Keratinocyte (primary cell): Measurements from ENCODE around the gene ERBB4. TPM values are rescaled to one million over a fixed set of nuclear protein-coding genes. Genes with fewer than 3 reads are reported as not detected.

Experiments
- DNase-seq: peaks from one replicate; pipeline ENCODE4 v3.0.0-alpha.2; 2011; ENCODE audit warnings: low read depth, missing footprints, low spot score
- FAIRE-seq: peaks from 2 replicates; lab custom pipeline; 2011; peaks lifted over from hg19 to GRCh38; lab: Jason Lieb, UNC
- H2AFZ ChIP-seq: 2 replicates; pipeline ENCODE4 v1.6.0; 2012; ENCODE audit warnings: low read length, control low read depth, inconsistent platforms; ENCODE audit not compliant: control insufficient read depth
- H3K27ac ChIP-seq: 2 replicates; pipeline ENCODE4 v1.5.1; 2011; ENCODE audit warnings: low read length; ENCODE audit not compliant: control insufficient read depth, insufficient read depth
- H3K27me3 ChIP-seq: 3 replicates; pipeline ENCODE4 v1.6.0; 2011; ENCODE audit warnings: low read length; ENCODE audit not compliant: control insufficient read depth, insufficient read depth; ENCODE audit errors: extremely low read depth
- H3K36me3 ChIP-seq, 2 experiments: 2 replicates in 1 of 2; 3 replicates in 1 of 2; pipeline ENCODE4 v1.5.1; 2011; ENCODE audit warnings: low read length in 2 of 2, mild to moderate bottlenecking in 1 of 2; ENCODE audit not compliant: control insufficient read depth in 2 of 2, insufficient read depth in 2 of 2; ENCODE audit errors: extremely low read depth in 1 of 2
- H3K4me1 ChIP-seq: 3 replicates; pipeline ENCODE4 v1.5.1; 2011; ENCODE audit warnings: low read length; ENCODE audit not compliant: control insufficient read depth, insufficient read depth; ENCODE audit errors: extremely low read depth
- H3K4me2 ChIP-seq: 3 replicates; pipeline ENCODE4 v1.6.0; 2011; ENCODE audit warnings: low read depth, low read length; ENCODE audit not compliant: control insufficient read depth, insufficient read depth; ENCODE audit errors: extremely low read depth
- H3K4me3 ChIP-seq, 3 experiments: fragments of 200-600 bp in 1 of 3; sonication (generic) in 1 of 3; 2 replicates in 2 of 3; 3 replicates in 1 of 3; pipeline ENCODE4 v1.5.1; 2011 to 2016; ENCODE audit warnings: low read length in 3 of 3, mild to moderate bottlenecking in 3 of 3, control low read depth in 2 of 3, inconsistent platforms in 1 of 3, low read depth in 1 of 3, mixed read lengths in 1 of 3, mixed run types in 1 of 3, moderate library complexity in 1 of 3; ENCODE audit not compliant: control insufficient read depth in 2 of 3, insufficient read depth in 2 of 3; ENCODE audit errors: extremely low read depth in 1 of 3
- H3K79me2 ChIP-seq: 2 replicates; pipeline ENCODE4 v1.6.0; 2012; ENCODE audit warnings: low read length; ENCODE audit not compliant: control insufficient read depth, insufficient read depth
- H3K9ac ChIP-seq: 3 replicates; pipeline ENCODE4 v1.6.0; 2011; ENCODE audit warnings: low read length; ENCODE audit not compliant: control insufficient read depth, insufficient read depth; ENCODE audit errors: extremely low read depth
- H3K9me1 ChIP-seq: 3 replicates; pipeline ENCODE4 v1.6.0; 2011; ENCODE audit warnings: low read length; ENCODE audit not compliant: control insufficient read depth, insufficient read depth; ENCODE audit errors: extremely low read depth
- H3K9me3 ChIP-seq: 2 replicates; pipeline ENCODE4 v1.5.1; 2012; ENCODE audit warnings: low read depth, low read length; ENCODE audit not compliant: control insufficient read depth
- H4K20me1 ChIP-seq: 3 replicates; pipeline ENCODE4 v1.6.0; 2011; ENCODE audit warnings: low read length; ENCODE audit not compliant: control insufficient read depth, insufficient read depth; ENCODE audit errors: extremely low read depth
- CTCF ChIP-seq, 3 experiments: IDR thresholded peaks in 1 of 3; conservative IDR thresholded peaks in 1 of 3; optimal IDR thresholded peaks in 1 of 3; 2 replicates in 2 of 3; 3 replicates in 1 of 3; pipeline versions ENCODE3 to v1.5.1; 2011; ENCODE audit warnings: low read length in 3 of 3, mild to moderate bottlenecking in 3 of 3, moderate library complexity in 2 of 3, control low read depth in 1 of 3, inconsistent platforms in 1 of 3; ENCODE audit not compliant: insufficient read depth in 2 of 3; ENCODE audit errors: extremely low read depth in 1 of 3
- EZH2 ChIP-seq: IDR thresholded peaks from one replicate; pipeline ENCODE4 v1.6.1; 2012; ENCODE audit warnings: inconsistent platforms, mild to moderate bottlenecking, low read length, moderate library complexity
- dilution Hi-C: fragments of 300-500 bp; cut with MboI; formaldehyde crosslinking; loops from one replicate; pipeline ENCODE4 v1.7.0; 2020; ENCODE audit warnings: low sequenced_read_pairs; ENCODE audit not compliant: extremely low pct_ligation_motif_present
- polyA plus RNA-seq, 5 experiments: library from polyadenylated mRNA; depleted of rRNA in 3 of 5; stranded (reverse) in 3 of 5; stranded (forward) in 1 of 5; unstranded in 1 of 5; fragments of >200 nt; gene quantifications; 1 replicate in 1 of 5; 2 replicates in 3 of 5; 3 replicates in 1 of 5; pipeline versions ENCODE4 v1.2.1 to v1.2.3, GENCODE V29; 2011 to 2012; ENCODE audit warnings: missing spikeins in 2 of 5, low read depth in 1 of 5, low replicate concordance in 1 of 5

The ERBB4 gene
- polyA plus RNA-seq, 1 donor (not counting 4 experiments of a cell fraction or from before 2014, with no cell fraction given): 0.01 TPM

GRCh38 chr2:211957799-211958198, 580.8 kb downstream of the ERBB4 start:
- FAIRE-seq (no peak), DNase-seq (no peak)
- no peaks in the 10 kb centered on the region for H3K9me1 ChIP-seq
- no peaks in the 10 kb centered on the region for H3K79me2 ChIP-seq
- no peak overlapping the region for H3K9ac ChIP-seq
- no peaks in the 10 kb centered on the region for H3K27me3 ChIP-seq
- H3K9me3 ChIP-seq: no peaks in the 10 kb centered on the region
- H4K20me1 ChIP-seq: no peaks in the 10 kb centered on the region
- no peaks in the 10 kb centered on the region for H3K36me3 ChIP-seq
- H3K4me2 ChIP-seq: no peak overlapping the region
- no peak overlapping the region for H3K27ac ChIP-seq
- dilution Hi-C loops: no loop called here
- no peak overlapping the region for H3K4me3 ChIP-seq
- H3K4me1 ChIP-seq: no peaks in the 10 kb centered on the region
- H2AFZ ChIP-seq: no peak overlapping the region
- TF ChIP-seq CTCF (optimal IDR thresholded peaks at IDR 0.05 in 1 of 3, IDR thresholded peaks at IDR 0.05 in 1 of 3, conservative IDR thresholded peaks at IDR 0.05 in 1 of 3; ENCODE audit: extremely low read depth in 1 of 3, insufficient read depth in 2 of 3, low read length in 3 of 3) (no peak), EZH2 (no peak)

GRCh38 chr2:211955648-211956047, 583.0 kb downstream of the ERBB4 start:
- Histone ChIP-seq H3K4me1 (no peaks in the 10 kb centered on the region), H3K4me2 (no peak overlapping the region), H3K27me3 (no peaks in the 10 kb centered on the region), H3K4me3 (no peak overlapping the region), H4K20me1 (no peaks in the 10 kb centered on the region), H3K9me1 (no peaks in the 10 kb centered on the region), H3K9me3 (no peaks in the 10 kb centered on the region), H3K9ac (no peak overlapping the region), H3K27ac (no peak overlapping the region), H3K36me3 (no peaks in the 10 kb centered on the region), H2AFZ (no peak overlapping the region), H3K79me2 (no peaks in the 10 kb centered on the region)
- no peak for TF ChIP-seq EZH2
- TF ChIP-seq CTCF (optimal IDR thresholded peaks at IDR 0.05 in 1 of 3, IDR thresholded peaks at IDR 0.05 in 1 of 3, conservative IDR thresholded peaks at IDR 0.05 in 1 of 3; ENCODE audit: extremely low read depth in 1 of 3, insufficient read depth in 2 of 3, low read length in 3 of 3): no peak
- FAIRE-seq: no peak
- dilution Hi-C loops: no loop called here
- no peak for DNase-seq
